ENCODE measurements around the gene FAM81B. TPM values are rescaled to one million over a fixed set of nuclear protein-coding genes. Genes with fewer than 3 reads are reported as not detected.
"Not testable (repeated sequence)": the region's sequence is repeated elsewhere in the genome, so short reads cannot be mapped to it uniquely, and the experiment has no call there.

The FAM81B gene
- polyA plus RNA-seq, 1 donor (not counting 4 experiments of a cell fraction or from before 2014, with no cell fraction given): not detected

DNA sequence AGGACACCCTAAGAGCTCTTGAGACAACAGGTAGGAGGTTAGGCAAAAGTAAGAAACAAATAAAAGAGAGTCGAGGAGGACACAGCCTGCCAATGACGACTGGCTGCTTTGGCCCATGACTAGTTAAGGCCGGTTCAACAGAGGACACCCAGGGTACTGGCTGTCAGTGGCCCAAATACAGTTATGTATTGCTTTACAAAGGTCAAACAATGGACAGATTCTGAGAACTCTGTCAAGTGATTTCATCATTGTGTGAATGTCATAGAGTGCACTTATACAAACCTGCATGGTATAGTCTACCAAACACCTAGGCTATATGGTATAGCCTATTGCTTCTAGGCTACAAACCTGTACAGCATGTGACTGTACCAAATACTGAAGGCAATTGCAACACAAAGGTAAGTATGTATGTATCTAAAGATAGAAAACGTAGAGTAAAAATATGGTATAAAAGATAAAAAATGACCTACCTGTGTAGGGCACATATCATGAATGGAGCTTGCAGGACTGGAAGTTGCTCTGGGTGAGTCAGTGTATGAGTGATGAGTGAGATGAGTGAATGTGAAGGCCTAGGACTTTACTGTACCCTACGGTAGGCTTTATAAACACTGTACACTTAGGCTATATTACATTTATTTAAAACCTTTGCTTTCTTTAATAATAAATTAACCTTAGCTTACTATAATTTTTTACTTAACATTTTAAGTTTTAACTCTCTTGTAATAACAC is 6.5 kb upstream of the FAM81B start:
- no peak for FAIRE-seq
- no peak for DNase-seq (ENCODE audit: low read depth, low spot score)

DNA sequence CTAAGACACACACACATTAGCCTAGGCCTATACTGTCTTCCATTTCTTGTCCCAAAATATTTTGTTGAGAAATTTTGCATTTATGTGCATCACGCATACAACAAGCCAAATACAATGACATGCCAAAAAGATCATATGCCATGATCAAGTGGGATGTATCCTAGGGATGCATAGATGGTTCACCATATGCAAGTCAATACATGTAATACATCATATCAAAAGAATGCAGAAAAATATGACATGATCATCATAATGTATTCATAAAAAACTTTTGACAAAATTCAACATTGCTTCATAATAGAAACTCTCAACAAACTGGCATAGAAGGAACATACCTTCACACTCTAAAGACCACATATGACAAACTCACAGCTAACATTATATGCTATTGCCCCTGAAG is 5.8 kb upstream of the FAM81B start:
- FAIRE-seq: no peak
- Histone ChIP-seq H3K36me3 (ENCODE audit: control insufficient read depth in 2 of 2, extremely low read depth in 1 of 2, insufficient read depth in 2 of 2, low read length in 2 of 2) (no peaks in the 10 kb centered on the region), H3K9me1 (ENCODE audit: control insufficient read depth, extremely low read depth, insufficient read depth, low read length) (no peaks in the 10 kb centered on the region), H3K4me1 (ENCODE audit: control insufficient read depth, extremely low read depth, insufficient read depth, low read length) (no peaks in the 10 kb centered on the region), H3K9me3 (ENCODE audit: control insufficient read depth, low read depth, low read length) (no peaks in the 10 kb centered on the region), H3K4me2 (ENCODE audit: control insufficient read depth, extremely low read depth, insufficient read depth, low read depth, low read length) (no peak overlapping the region), H4K20me1 (ENCODE audit: control insufficient read depth, extremely low read depth, insufficient read depth, low read length) (no peaks in the 10 kb centered on the region), H3K27ac (ENCODE audit: control insufficient read depth, insufficient read depth, low read length) (no peak overlapping the region), H3K79me2 (ENCODE audit: control insufficient read depth, insufficient read depth, low read length) (no peaks in the 10 kb centered on the region), H2AFZ (ENCODE audit: control insufficient read depth, low read length) (no peak overlapping the region), H3K27me3 (ENCODE audit: control insufficient read depth, extremely low read depth, insufficient read depth, low read length) (no peaks in the 10 kb centered on the region), H3K9ac (ENCODE audit: control insufficient read depth, extremely low read depth, insufficient read depth, low read length) (no peak overlapping the region), H3K4me3 (ENCODE audit: control insufficient read depth in 2 of 3, extremely low read depth in 1 of 3, insufficient read depth in 2 of 3, low read depth in 1 of 3, low read length in 3 of 3) (no peak overlapping the region)
- TF ChIP-seq, protein P1, sequence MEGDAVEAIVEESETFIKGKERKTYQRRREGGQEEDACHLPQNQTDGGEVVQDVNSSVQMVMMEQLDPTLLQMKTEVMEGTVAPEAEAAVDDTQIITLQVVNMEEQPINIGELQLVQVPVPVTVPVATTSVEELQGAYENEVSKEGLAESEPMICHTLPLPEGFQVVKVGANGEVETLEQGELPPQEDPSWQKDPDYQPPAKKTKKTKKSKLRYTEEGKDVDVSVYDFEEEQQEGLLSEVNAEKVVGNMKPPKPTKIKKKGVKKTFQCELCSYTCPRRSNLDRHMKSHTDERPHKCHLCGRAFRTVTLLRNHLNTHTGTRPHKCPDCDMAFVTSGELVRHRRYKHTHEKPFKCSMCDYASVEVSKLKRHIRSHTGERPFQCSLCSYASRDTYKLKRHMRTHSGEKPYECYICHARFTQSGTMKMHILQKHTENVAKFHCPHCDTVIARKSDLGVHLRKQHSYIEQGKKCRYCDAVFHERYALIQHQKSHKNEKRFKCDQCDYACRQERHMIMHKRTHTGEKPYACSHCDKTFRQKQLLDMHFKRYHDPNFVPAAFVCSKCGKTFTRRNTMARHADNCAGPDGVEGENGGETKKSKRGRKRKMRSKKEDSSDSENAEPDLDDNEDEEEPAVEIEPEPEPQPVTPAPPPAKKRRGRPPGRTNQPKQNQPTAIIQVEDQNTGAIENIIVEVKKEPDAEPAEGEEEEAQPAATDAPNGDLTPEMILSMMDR (optimal IDR thresholded peaks at IDR 0.05 in 1 of 3, IDR thresholded peaks at IDR 0.05 in 1 of 3, conservative IDR thresholded peaks at IDR 0.05 in 1 of 3; ENCODE audit: extremely low read depth in 1 of 3, insufficient read depth in 2 of 3, low read length in 3 of 3): no peak
- TF ChIP-seq EZH2 (IDR thresholded peaks at IDR 0.05; ENCODE audit: low read length): no peak
- DNase-seq (ENCODE audit: low read depth, low spot score): no peak
- dilution Hi-C loops (cut with MboI; ENCODE audit: extremely low pct_ligation_motif_present, low sequenced_read_pairs): no loop called here

More for the DNA sequence above, 6.5 kb upstream of the FAM81B start:
- H3K27me3 ChIP-seq (ENCODE audit: control insufficient read depth, extremely low read depth, insufficient read depth, low read length): no peaks in the 10 kb centered on the region
- H3K9me1 ChIP-seq (ENCODE audit: control insufficient read depth, extremely low read depth, insufficient read depth, low read length): no peaks in the 10 kb centered on the region
- H3K27ac ChIP-seq (ENCODE audit: control insufficient read depth, insufficient read depth, low read length): no peak overlapping the region
- no peaks in the 10 kb centered on the region for H3K4me1 ChIP-seq (ENCODE audit: control insufficient read depth, extremely low read depth, insufficient read depth, low read length)
- no peak for TF ChIP-seq EZH2 (IDR thresholded peaks at IDR 0.05; ENCODE audit: low read length)
- TF ChIP-seq, protein P1 (optimal IDR thresholded peaks at IDR 0.05 in 1 of 3, IDR thresholded peaks at IDR 0.05 in 1 of 3, conservative IDR thresholded peaks at IDR 0.05 in 1 of 3; ENCODE audit: extremely low read depth in 1 of 3, insufficient read depth in 2 of 3, low read length in 3 of 3): no peak
- H3K4me2 ChIP-seq (ENCODE audit: control insufficient read depth, extremely low read depth, insufficient read depth, low read depth, low read length): no peak overlapping the region
- no peaks in the 10 kb centered on the region for H3K36me3 ChIP-seq (ENCODE audit: control insufficient read depth in 2 of 2, extremely low read depth in 1 of 2, insufficient read depth in 2 of 2, low read length in 2 of 2)
- H4K20me1 ChIP-seq (ENCODE audit: control insufficient read depth, extremely low read depth, insufficient read depth, low read length): no peaks in the 10 kb centered on the region
- no peaks in the 10 kb centered on the region for H3K79me2 ChIP-seq (ENCODE audit: control insufficient read depth, insufficient read depth, low read length)
- no peak overlapping the region for H3K9ac ChIP-seq (ENCODE audit: control insufficient read depth, extremely low read depth, insufficient read depth, low read length)
- dilution Hi-C loops (cut with MboI; ENCODE audit: extremely low pct_ligation_motif_present, low sequenced_read_pairs): no loop called here
- H3K9me3 ChIP-seq (ENCODE audit: control insufficient read depth, low read depth, low read length): no peaks in the 10 kb centered on the region
- no peak overlapping the region for H3K4me3 ChIP-seq (ENCODE audit: control insufficient read depth in 2 of 3, extremely low read depth in 1 of 3, insufficient read depth in 2 of 3, low read depth in 1 of 3, low read length in 3 of 3)
- H2AFZ ChIP-seq (ENCODE audit: control insufficient read depth, low read length): no peak overlapping the region

DNA sequence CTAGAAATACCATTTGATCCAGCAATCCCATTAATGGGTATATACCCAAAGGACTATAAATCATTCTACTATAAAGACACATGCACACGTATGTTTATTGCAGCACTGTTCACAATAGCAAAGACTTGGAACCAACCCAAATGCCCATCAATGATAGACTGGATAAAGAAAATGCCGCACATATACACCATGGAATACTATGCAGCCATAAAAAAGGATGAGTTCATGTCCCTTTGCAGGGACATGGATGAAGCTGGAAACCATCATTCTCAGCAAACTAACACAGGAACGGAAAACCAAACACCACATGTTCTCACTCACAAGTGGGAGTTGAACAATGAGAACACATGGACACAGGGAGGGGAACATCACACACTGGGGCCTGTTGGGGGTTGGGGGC is 799 bp downstream of the FAM81B start:
- FAIRE-seq; H3K36me3 ChIP-seq (ENCODE audit: control insufficient read depth in 2 of 2, extremely low read depth in 1 of 2, insufficient read depth in 2 of 2, low read length in 2 of 2); H4K20me1 ChIP-seq (ENCODE audit: control insufficient read depth, extremely low read depth, insufficient read depth, low read length); H3K4me1 ChIP-seq (ENCODE audit: control insufficient read depth, extremely low read depth, insufficient read depth, low read length); DNase-seq (ENCODE audit: low read depth, low spot score); dilution Hi-C loops (cut with MboI; ENCODE audit: extremely low pct_ligation_motif_present, low sequenced_read_pairs); H3K9ac ChIP-seq (ENCODE audit: control insufficient read depth, extremely low read depth, insufficient read depth, low read length); H3K79me2 ChIP-seq (ENCODE audit: control insufficient read depth, insufficient read depth, low read length); H3K4me3 ChIP-seq (ENCODE audit: control insufficient read depth in 2 of 3, extremely low read depth in 1 of 3, insufficient read depth in 2 of 3, low read depth in 1 of 3, low read length in 3 of 3); H3K9me3 ChIP-seq (ENCODE audit: control insufficient read depth, low read depth, low read length); H2AFZ ChIP-seq (ENCODE audit: control insufficient read depth, low read length); H3K9me1 ChIP-seq (ENCODE audit: control insufficient read depth, extremely low read depth, insufficient read depth, low read length); H3K27ac ChIP-seq (ENCODE audit: control insufficient read depth, insufficient read depth, low read length); H3K4me2 ChIP-seq (ENCODE audit: control insufficient read depth, extremely low read depth, insufficient read depth, low read depth, low read length); H3K27me3 ChIP-seq (ENCODE audit: control insufficient read depth, extremely low read depth, insufficient read depth, low read length): not testable (repeated sequence)
